HG03280 (cell line): ENCODE data around the gene MIF4GD.
"Not testable (repeated sequence)": the region's sequence is repeated elsewhere in the genome, so short reads cannot be mapped to it uniquely, and the experiment has no call there.

Experiments used
- ATAC-seq: cut with Tn5 transposase; IDR thresholded peaks from one replicate; pipeline ENCODE4 v1.9.1; 2021; ENCODE audit warnings: mild to moderate bottlenecking, moderate library complexity; ENCODE audit not compliant: unreplicated experiment

Gene MIF4GD

GRCh38 chr17:75262112-75262606 is 8.9 kb downstream of the MIF4GD start:
- ATAC-seq: no peak

GRCh38 chr17:75261336-75262111 is 9.5 kb downstream of the MIF4GD start, which contains the start of the genes GGA3 and MRPS7:
Gene GGA3, minus strand, starts transcription at chr17:75261606. Its CDS starts 19 bp downstream, at chr17:75261587.
Gene MRPS7, plus strand, starts transcription at chr17:75261879. Its CDS starts 22 bp downstream, at chr17:75261901.
- ATAC-seq: peak; percentile 87

- peak; percentile 24 for ATAC-seq
Measured at GRCh38 chr17:75260641-75261335, 10.2 kb downstream of the MIF4GD start.

GRCh38 chr17:75257228-75257627 is 13.8 kb downstream of the MIF4GD start:
- not testable (repeated sequence) for ATAC-seq

GRCh38 chr17:75255954-75256698 is 14.9 kb downstream of the MIF4GD start:
- ATAC-seq: not testable (repeated sequence)

- no peak for ATAC-seq
Measured at GRCh38 chr17:75252039-75252816, 18.8 kb downstream of the MIF4GD start.

- peak; percentile 88 for ATAC-seq
Measured at GRCh38 chr17:75250009-75250471, 21.0 kb downstream of the MIF4GD start.

- ATAC-seq: no peak
Measured at GRCh38 chr17:75249564-75249963, 21.5 kb downstream of the MIF4GD start.

GRCh38 chr17:75246404-75246803 is 24.6 kb downstream of the MIF4GD start:
- ATAC-seq: no peak

GRCh38 chr17:75245011-75245410 is 26.0 kb downstream of the MIF4GD start:
- ATAC-seq: no peak

- no peak for ATAC-seq
Measured at GRCh38 chr17:75244133-75244866, 26.7 kb downstream of the MIF4GD start.

- ATAC-seq: no peak
Measured at GRCh38 chr17:75242461-75243042, 28.5 kb downstream of the MIF4GD start.

- ATAC-seq: no peak
Measured at GRCh38 chr17:75241996-75242460, 29.0 kb downstream of the MIF4GD start.

- ATAC-seq: no peak
Measured at GRCh38 chr17:75241502-75241901, 29.5 kb downstream of the MIF4GD start.

GRCh38 chr17:75241143-75241430 is 29.9 kb downstream of the MIF4GD start:
- no peak for ATAC-seq

- ATAC-seq: no peak
Measured at GRCh38 chr17:75240394-75241142, 30.5 kb downstream of the MIF4GD start.

GRCh38 chr17:75239778-75240393 is 31.1 kb downstream of the MIF4GD start:
- no peak for ATAC-seq

GRCh38 chr17:75239214-75239613 is 31.8 kb downstream of the MIF4GD start:
- no peak for ATAC-seq
